Panc1 (cell line): ENCODE measurements around the gene OR2AJ1.

Source experiments
- POLR2AphosphoS5 ChIP-seq: IDR thresholded peaks from 2 replicates; pipeline ENCODE4 v1.6.1; 2012; ENCODE audit warnings: mild to moderate bottlenecking, low read depth, low read length, moderate library complexity
- SIN3A ChIP-seq: IDR thresholded peaks from 2 replicates; pipeline ENCODE4 v1.6.1; 2012; ENCODE audit warnings: low read depth, mild to moderate bottlenecking, low read length, moderate library complexity, borderline replicate concordance; ENCODE audit not compliant: insufficient read depth
- TCF7L2 ChIP-seq: IDR thresholded peaks from 2 replicates; pipeline ENCODE4 v1.6.1; 2011; ENCODE audit warnings: mild to moderate bottlenecking, low read depth, low read length, inconsistent platforms
- TF ChIP-seq, protein P1 (sequence below), 2 experiments: IDR thresholded peaks; 2 replicates each; pipeline ENCODE4 v1.6.1; 2011 to 2012; ENCODE audit warnings: low read depth in 2 of 2, control low read depth in 1 of 2, low read length in 1 of 2, mild to moderate bottlenecking in 1 of 2, moderate library complexity in 1 of 2; ENCODE audit not compliant: insufficient read depth in 1 of 2
- TF ChIP-seq, protein P2 (sequence below): fragments of 450-650 bp; IDR thresholded peaks from 2 replicates; pipeline ENCODE4 v1.5.1; 2017; ENCODE audit warnings: mild to moderate bottlenecking

DNA sequence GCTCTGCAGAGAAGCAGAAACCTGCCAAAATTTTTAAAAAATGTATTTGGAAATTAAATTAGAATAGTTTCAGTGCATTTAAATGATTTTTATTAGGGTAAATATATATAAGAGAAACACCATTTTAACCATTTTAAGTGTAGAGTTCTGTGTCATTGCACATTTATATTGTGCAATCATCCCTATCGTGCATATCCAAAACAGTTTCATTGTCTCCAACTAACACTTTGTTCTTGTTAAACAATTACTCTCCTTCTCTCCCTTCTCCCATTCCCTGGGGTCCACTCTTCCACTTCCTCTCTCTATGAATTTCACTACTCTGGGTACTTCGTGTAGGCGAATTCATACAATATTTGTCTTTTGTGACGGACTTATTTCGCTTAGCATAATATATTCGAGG is 17.9 kb downstream of the OR2AJ1 start:
- TF ChIP-seq, protein P1, sequence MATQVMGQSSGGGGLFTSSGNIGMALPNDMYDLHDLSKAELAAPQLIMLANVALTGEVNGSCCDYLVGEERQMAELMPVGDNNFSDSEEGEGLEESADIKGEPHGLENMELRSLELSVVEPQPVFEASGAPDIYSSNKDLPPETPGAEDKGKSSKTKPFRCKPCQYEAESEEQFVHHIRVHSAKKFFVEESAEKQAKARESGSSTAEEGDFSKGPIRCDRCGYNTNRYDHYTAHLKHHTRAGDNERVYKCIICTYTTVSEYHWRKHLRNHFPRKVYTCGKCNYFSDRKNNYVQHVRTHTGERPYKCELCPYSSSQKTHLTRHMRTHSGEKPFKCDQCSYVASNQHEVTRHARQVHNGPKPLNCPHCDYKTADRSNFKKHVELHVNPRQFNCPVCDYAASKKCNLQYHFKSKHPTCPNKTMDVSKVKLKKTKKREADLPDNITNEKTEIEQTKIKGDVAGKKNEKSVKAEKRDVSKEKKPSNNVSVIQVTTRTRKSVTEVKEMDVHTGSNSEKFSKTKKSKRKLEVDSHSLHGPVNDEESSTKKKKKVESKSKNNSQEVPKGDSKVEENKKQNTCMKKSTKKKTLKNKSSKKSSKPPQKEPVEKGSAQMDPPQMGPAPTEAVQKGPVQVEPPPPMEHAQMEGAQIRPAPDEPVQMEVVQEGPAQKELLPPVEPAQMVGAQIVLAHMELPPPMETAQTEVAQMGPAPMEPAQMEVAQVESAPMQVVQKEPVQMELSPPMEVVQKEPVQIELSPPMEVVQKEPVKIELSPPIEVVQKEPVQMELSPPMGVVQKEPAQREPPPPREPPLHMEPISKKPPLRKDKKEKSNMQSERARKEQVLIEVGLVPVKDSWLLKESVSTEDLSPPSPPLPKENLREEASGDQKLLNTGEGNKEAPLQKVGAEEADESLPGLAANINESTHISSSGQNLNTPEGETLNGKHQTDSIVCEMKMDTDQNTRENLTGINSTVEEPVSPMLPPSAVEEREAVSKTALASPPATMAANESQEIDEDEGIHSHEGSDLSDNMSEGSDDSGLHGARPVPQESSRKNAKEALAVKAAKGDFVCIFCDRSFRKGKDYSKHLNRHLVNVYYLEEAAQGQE (IDR thresholded peaks at IDR 0.05; ENCODE audit: insufficient read depth in 1 of 2, low read depth in 2 of 2, low read length in 1 of 2), result no peak
- TF ChIP-seq TCF7L2 (no peak), POLR2AphosphoS5 (no peak), SIN3A (no peak)
- TF ChIP-seq, protein P2, sequence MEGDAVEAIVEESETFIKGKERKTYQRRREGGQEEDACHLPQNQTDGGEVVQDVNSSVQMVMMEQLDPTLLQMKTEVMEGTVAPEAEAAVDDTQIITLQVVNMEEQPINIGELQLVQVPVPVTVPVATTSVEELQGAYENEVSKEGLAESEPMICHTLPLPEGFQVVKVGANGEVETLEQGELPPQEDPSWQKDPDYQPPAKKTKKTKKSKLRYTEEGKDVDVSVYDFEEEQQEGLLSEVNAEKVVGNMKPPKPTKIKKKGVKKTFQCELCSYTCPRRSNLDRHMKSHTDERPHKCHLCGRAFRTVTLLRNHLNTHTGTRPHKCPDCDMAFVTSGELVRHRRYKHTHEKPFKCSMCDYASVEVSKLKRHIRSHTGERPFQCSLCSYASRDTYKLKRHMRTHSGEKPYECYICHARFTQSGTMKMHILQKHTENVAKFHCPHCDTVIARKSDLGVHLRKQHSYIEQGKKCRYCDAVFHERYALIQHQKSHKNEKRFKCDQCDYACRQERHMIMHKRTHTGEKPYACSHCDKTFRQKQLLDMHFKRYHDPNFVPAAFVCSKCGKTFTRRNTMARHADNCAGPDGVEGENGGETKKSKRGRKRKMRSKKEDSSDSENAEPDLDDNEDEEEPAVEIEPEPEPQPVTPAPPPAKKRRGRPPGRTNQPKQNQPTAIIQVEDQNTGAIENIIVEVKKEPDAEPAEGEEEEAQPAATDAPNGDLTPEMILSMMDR, result no peak
